MM.1S (cell line): ENCODE measurements around the gene FAM234A.

Experiments
- DNase-seq: peaks from one replicate; pipeline ENCODE4 v3.0.0-alpha.2; 2015
- H2AFZ ChIP-seq: fragments of 300-600 bp; sonication (generic); 2 replicates; pipeline ENCODE4 v1.6.0; 2016; ENCODE audit warnings: antibody characterized with exemption, low read length
- H3F3A ChIP-seq: fragments of 300-600 bp; sonication (generic); 2 replicates; pipeline ENCODE4 v1.6.1; 2016; ENCODE audit warnings: mild to moderate bottlenecking, antibody characterized with exemption, low read length, moderate library complexity, mixed read lengths; ENCODE audit not compliant: insufficient read depth
- H3K27ac ChIP-seq: fragments of 300-600 bp; sonication (generic); 2 replicates; pipeline ENCODE4 v1.5.1; 2016; ENCODE audit warnings: mild to moderate bottlenecking, low read length
- H3K27me3 ChIP-seq: fragments of 300-600 bp; sonication (generic); replicated peaks from 2 replicates; pipeline ENCODE4 v1.6.0; 2016; ENCODE audit warnings: low read length; ENCODE audit not compliant: insufficient read depth
- H3K36me3 ChIP-seq: fragments of 300-600 bp; sonication (generic); replicated peaks from 2 replicates; pipeline ENCODE4 v1.6.1; 2016; ENCODE audit warnings: mild to moderate bottlenecking, low read length, mixed read lengths; ENCODE audit not compliant: insufficient read depth
- H3K4me1 ChIP-seq: fragments of 300-600 bp; sonication (generic); 2 replicates; pipeline ENCODE4 v1.6.1; 2016; ENCODE audit warnings: low read length, mixed read lengths
- H3K4me2 ChIP-seq: fragments of 300-600 bp; sonication (generic); 2 replicates; pipeline ENCODE4 v1.6.0; 2016; ENCODE audit warnings: low read depth, low read length
- H3K4me3 ChIP-seq: fragments of 300-600 bp; sonication (generic); 2 replicates; pipeline ENCODE4 v1.5.1; 2016; ENCODE audit warnings: low read length, mixed read lengths
- H3K79me2 ChIP-seq: fragments of 300-600 bp; sonication (generic); 2 replicates; pipeline ENCODE4 v1.6.1; 2016; ENCODE audit warnings: mixed run types, low read length, mixed read lengths
- H3K9ac ChIP-seq: fragments of 300-600 bp; sonication (generic); 2 replicates; pipeline ENCODE4 v1.6.1; 2016; ENCODE audit warnings: low read length, mixed read lengths
- H3K9me2 ChIP-seq: fragments of 300-600 bp; sonication (generic); replicated peaks from 2 replicates; pipeline ENCODE4 v1.6.1; 2016; ENCODE audit warnings: mild to moderate bottlenecking, low read length, mixed read lengths; ENCODE audit not compliant: insufficient read depth
- H3K9me3 ChIP-seq: fragments of 300-600 bp; sonication (generic); replicated peaks from 2 replicates; pipeline ENCODE4 v1.6.1; 2016; ENCODE audit warnings: mild to moderate bottlenecking, low read length, mixed read lengths; ENCODE audit not compliant: insufficient read depth
- H4K20me1 ChIP-seq: fragments of 300-600 bp; sonication (generic); 2 replicates; pipeline ENCODE4 v1.6.1; 2016; ENCODE audit warnings: mild to moderate bottlenecking, low read length, moderate library complexity, mixed read lengths; ENCODE audit not compliant: insufficient read depth
- EZH2 ChIP-seq: fragments of 300-600 bp; sonication (generic); optimal IDR thresholded peaks from 2 replicates; pipeline ENCODE3; 2017; ENCODE audit warnings: low read depth, mild to moderate bottlenecking, antibody characterized with exemption, low read length, mixed read lengths
- EZH2phosphoT487 ChIP-seq: fragments of 300-600 bp; sonication (generic); IDR thresholded peaks from 2 replicates; pipeline ENCODE4 v1.6.1; 2018; ENCODE audit warnings: antibody characterized with exemption, low read length
- TF ChIP-seq, protein P1 (sequence below): fragments of 300-600 bp; sonication (generic); IDR thresholded peaks from 2 replicates; pipeline ENCODE4 v1.5.1; 2016; ENCODE audit warnings: antibody characterized with exemption, low read length, mixed read lengths

The FAM234A gene

DNA sequence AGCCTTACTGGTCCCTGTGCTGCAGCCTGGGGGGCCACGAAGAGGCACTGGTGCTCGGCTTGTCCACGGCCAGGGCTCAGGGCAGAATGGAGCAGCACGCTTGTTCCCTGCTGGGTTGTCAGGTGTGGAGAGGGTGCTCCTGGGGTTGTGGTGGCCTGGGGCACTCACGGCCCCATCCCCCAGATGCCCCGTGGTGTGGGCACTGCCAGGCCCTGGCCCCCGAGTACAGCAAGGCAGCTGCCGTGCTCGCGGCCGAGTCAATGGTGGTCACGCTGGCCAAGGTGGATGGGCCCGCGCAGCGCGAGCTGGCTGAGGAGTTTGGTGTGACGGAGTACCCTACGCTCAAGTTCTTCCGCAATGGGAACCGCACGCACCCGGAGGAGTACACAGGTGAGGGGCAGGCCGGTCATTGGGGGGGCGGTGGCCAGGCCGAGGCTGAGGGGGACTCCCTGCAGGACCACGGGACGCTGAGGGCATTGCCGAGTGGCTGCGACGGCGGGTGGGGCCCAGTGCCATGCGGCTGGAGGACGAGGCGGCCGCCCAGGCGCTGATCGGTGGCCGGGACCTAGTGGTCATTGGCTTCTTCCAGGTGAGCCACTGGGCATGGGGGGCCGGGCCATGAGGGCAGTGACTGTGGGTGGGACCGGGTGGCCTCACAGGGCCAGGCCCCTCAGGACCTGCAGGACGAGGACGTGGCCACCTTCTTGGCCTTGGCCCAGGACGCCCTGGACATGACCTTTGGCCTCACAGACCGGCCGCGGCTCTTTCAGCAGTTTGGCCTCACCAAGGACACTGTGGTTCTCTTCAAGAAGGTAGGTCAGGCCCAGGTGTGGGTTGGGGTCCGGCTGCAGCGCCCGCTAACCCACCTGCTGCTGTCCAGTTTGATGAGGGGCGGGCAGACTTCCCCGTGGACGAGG, 49.8 kb downstream of the FAM234A start:
- Histone ChIP-seq H3F3A (no peaks in the 10 kb centered on the region), H3K9ac (no peak overlapping the region), H3K4me2 (no peak overlapping the region)

DNA sequence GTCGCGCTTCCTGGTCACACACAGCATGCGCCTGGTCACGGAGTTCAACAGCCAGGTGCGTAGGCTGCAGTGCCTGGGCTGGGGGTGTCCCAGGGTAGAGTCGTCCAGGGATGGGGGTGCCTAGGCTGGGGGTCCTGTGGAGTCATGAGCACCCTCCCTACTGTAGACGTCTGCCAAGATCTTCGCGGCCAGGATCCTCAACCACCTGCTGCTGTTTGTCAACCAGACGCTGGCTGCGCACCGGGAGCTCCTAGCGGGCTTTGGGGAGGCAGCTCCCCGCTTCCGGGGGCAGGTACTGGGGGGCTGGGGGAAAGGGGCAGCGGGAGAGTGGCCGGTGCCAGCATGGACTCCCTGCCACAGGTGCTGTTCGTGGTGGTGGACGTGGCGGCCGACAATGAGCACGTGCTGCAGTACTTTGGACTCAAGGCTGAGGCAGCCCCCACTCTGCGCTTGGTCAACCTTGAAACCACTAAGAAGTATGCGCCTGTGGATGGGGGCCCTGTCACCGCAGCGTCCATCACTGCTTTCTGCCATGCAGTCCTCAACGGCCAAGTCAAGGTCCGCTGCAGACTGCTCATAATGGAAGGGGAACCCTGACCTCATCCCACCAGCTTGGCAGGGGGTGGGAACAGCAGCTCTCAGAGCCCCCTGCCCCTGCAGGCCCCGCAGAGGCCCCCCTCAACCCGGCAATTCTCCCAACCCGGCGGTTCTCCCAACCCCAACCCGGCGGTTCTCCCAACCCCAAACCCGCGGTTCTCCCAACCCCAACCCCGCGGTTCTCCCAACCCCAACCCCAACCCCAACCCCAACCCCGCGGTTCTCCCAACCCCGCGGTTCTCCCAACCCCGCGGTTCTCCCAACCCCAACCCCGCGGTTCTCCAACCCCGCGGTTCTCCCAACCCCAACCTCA, 50.8 kb downstream of the FAM234A start:
- no peaks in the 10 kb centered on the region for H3K79me2 ChIP-seq
- no peaks in the 10 kb centered on the region for H4K20me1 ChIP-seq
- H2AFZ ChIP-seq: no peak overlapping the region
- no peak overlapping the region for H3K27ac ChIP-seq
- H3K36me3 ChIP-seq: no peaks in the 10 kb centered on the region
- no peaks in the 10 kb centered on the region for H3K9me3 ChIP-seq
- peaks cover 15% of the 10 kb centered on the region for H3K27me3 ChIP-seq
- H3K9ac ChIP-seq: no peak overlapping the region
- no peaks in the 10 kb centered on the region for H3K9me2 ChIP-seq
- H3F3A ChIP-seq: no peaks in the 10 kb centered on the region
- no peak for DNase-seq
- no peaks in the 10 kb centered on the region for H3K4me1 ChIP-seq
- no peak overlapping the region for H3K4me2 ChIP-seq
- TF ChIP-seq EZH2 (no peak), EZH2phosphoT487 (no peak)
- TF ChIP-seq, protein P1, sequence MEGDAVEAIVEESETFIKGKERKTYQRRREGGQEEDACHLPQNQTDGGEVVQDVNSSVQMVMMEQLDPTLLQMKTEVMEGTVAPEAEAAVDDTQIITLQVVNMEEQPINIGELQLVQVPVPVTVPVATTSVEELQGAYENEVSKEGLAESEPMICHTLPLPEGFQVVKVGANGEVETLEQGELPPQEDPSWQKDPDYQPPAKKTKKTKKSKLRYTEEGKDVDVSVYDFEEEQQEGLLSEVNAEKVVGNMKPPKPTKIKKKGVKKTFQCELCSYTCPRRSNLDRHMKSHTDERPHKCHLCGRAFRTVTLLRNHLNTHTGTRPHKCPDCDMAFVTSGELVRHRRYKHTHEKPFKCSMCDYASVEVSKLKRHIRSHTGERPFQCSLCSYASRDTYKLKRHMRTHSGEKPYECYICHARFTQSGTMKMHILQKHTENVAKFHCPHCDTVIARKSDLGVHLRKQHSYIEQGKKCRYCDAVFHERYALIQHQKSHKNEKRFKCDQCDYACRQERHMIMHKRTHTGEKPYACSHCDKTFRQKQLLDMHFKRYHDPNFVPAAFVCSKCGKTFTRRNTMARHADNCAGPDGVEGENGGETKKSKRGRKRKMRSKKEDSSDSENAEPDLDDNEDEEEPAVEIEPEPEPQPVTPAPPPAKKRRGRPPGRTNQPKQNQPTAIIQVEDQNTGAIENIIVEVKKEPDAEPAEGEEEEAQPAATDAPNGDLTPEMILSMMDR: no peak
- H3K4me3 ChIP-seq: no peak overlapping the region

More for the DNA sequence above, 49.8 kb downstream of the FAM234A start:
- no peak for DNase-seq
- Histone ChIP-seq H3K9me3 (no peaks in the 10 kb centered on the region), H2AFZ (no peak overlapping the region), H3K4me1 (no peaks in the 10 kb centered on the region), H3K4me3 (no peak overlapping the region), H3K27ac (no peak overlapping the region), H3K9me2 (no peaks in the 10 kb centered on the region), H3K36me3 (no peaks in the 10 kb centered on the region), H3K79me2 (no peaks in the 10 kb centered on the region), H4K20me1 (no peaks in the 10 kb centered on the region), H3K27me3 (peaks cover 15% of the 10 kb centered on the region)
- TF ChIP-seq, protein P1: no peak
- TF ChIP-seq EZH2phosphoT487: no peak

- Histone ChIP-seq H3F3A (no peaks in the 10 kb centered on the region), H3K9ac (no peak overlapping the region), H3K4me1 (no peaks in the 10 kb centered on the region), H3K4me2 (no peak overlapping the region), H3K79me2 (no peaks in the 10 kb centered on the region), H3K27me3 (peaks cover 4% of the 10 kb centered on the region; the same call in 1 of the 2 replicates), H3K9me2 (no peaks in the 10 kb centered on the region), H2AFZ (no peak overlapping the region), H3K36me3 (no peaks in the 10 kb centered on the region), H3K9me3 (no peaks in the 10 kb centered on the region), H3K4me3 (no peak overlapping the region), H4K20me1 (no peaks in the 10 kb centered on the region), H3K27ac (no peak overlapping the region)
- TF ChIP-seq, protein P1: no peak
- TF ChIP-seq EZH2phosphoT487 (no peak), EZH2 (no peak)
- DNase-seq: no peak
Observed at GRCh38 chr16:286491-287297, 52.1 kb downstream of the FAM234A start.
